ENCODE results near the gene DNAJC18.

The DNAJC18 gene

GRCh38 chr5:139458580-139459407, 19.5 kb upstream of the DNAJC18 start:
- no peak overlapping the region for H3K4me3 ChIP-seq (ENCODE audit: low read depth, low read length)
- TF ChIP-seq CTCF (IDR thresholded peaks at IDR 0.05; ENCODE audit: low read depth, low read length): no peak

- no peak for TF ChIP-seq CTCF (IDR thresholded peaks at IDR 0.05; ENCODE audit: low read depth, low read length)
These were observed 18.5 kb upstream of the DNAJC18 start for GRCh38 chr5:139457653-139458306.

GRCh38 chr5:139457241-139457640, 17.9 kb upstream of the DNAJC18 start:
- TF ChIP-seq CTCF (IDR thresholded peaks at IDR 0.05; ENCODE audit: low read depth, low read length): no peak
- H3K4me3 ChIP-seq (ENCODE audit: low read depth, low read length): no peak overlapping the region

More at GRCh38 chr5:139457653-139458306, 18.5 kb upstream of the DNAJC18 start:
- H3K4me3 ChIP-seq (ENCODE audit: low read depth, low read length): no peak overlapping the region

GRCh38 chr5:139456776-139457175, 17.5 kb upstream of the DNAJC18 start:
- no peak for TF ChIP-seq CTCF (IDR thresholded peaks at IDR 0.05; ENCODE audit: low read depth, low read length)
- no peak overlapping the region for H3K4me3 ChIP-seq (ENCODE audit: low read depth, low read length)

GRCh38 chr5:139454568-139455290, 15.4 kb upstream of the DNAJC18 start:
- TF ChIP-seq CTCF (IDR thresholded peaks at IDR 0.05; ENCODE audit: low read depth, low read length): no peak

GRCh38 chr5:139453683-139454567, 14.6 kb upstream of the DNAJC18 start:
- no peak for TF ChIP-seq CTCF (IDR thresholded peaks at IDR 0.05; ENCODE audit: low read depth, low read length)
- H3K4me3 ChIP-seq (ENCODE audit: low read depth, low read length): no peak overlapping the region

More at GRCh38 chr5:139454568-139455290, 15.4 kb upstream of the DNAJC18 start:
- no peak overlapping the region for H3K4me3 ChIP-seq (ENCODE audit: low read depth, low read length)

Data from WI38 (cell line).